GM19025 (cell line): ENCODE results near the gene PXDC1.
"Not testable (repeated sequence)": the region's sequence is repeated elsewhere in the genome, so short reads cannot be mapped to it uniquely, and the experiment has no call there.

Source experiments
- ATAC-seq: cut with Tn5 transposase; IDR thresholded peaks from one replicate; pipeline ENCODE4 v1.9.1; 2021; ENCODE audit warnings: mild to moderate bottlenecking, low read depth, moderate library complexity; ENCODE audit not compliant: unreplicated experiment

The PXDC1 gene

DNA sequence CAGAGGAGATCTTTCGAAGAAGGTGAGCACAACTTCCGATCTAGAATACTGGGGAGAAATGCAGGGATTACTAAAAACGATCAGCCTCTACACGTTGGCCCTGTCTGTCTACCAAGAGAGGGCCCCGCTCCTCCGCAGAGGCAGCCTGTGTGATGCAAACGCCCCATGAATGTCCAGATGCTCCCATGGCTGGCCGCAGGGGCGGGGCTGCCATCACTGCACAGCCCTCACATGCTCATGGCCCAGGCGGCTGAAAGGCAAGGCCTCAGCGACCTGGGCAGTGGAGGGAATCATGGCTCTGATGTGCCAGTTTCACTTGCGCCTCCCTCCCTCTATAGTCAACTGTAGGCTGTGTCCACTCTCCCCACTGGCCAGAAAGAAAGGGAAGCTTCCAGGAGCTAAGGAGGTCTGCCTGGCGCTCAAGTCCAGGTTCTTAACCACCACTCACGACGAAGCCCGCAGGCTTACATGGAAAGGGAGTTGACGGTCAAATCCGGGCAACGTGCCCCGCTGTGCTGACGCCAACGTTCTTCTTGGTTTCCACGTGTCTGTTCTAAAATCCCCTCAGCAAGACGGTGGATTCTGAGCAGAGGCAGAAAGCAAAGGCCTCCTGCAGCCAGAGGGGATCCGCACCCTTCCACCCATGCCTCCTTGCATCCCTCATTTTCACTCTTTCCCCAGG lies 14.2 kb downstream of the PXDC1 start:
- ATAC-seq: no peak

DNA sequence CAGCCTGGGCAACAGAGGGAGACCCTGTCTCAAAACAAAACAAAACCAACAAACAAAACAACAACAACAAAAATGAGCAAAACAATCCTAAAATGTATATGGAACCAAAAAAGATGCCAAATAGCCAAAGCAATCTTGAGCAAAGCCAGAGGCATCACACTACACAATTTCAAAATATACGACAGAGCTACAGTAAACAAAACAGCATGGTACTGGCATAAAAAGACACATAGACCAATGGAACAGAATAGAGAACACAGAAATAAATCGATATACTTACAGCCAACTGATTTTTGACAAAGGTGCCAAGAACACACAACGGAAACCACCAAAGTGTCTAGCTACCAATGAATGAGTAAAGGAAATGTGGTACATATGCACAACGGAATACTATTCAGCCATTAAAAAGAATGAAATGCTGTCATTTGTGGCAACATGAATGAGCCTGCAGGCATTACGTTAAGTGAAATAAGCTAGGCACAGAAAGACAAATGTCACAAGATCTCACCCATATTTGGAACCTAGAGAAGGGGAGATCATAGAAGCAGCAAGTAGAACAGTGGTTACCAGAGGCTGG lies 16.4 kb downstream of the PXDC1 start:
- ATAC-seq: no peak

DNA sequence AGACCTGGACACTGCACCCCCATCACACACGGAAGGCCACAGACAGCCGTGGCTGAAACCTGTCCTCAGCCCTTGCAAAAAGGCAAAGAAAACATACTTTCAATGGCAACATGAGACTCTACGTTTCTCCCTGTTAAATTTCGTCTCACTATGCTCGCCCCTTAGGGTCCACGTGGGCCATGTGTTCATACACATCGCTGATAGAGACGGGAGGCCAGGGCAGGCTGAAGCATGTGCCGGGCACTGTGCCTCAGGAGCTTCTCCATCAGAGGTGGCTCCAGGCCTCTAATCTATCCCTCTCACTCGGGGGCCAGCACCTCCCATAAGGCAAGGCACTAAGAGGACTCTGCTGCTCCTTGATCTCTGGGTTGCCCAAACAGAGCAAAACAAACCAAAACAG lies 17.5 kb downstream of the PXDC1 start:
- no peak for ATAC-seq

DNA sequence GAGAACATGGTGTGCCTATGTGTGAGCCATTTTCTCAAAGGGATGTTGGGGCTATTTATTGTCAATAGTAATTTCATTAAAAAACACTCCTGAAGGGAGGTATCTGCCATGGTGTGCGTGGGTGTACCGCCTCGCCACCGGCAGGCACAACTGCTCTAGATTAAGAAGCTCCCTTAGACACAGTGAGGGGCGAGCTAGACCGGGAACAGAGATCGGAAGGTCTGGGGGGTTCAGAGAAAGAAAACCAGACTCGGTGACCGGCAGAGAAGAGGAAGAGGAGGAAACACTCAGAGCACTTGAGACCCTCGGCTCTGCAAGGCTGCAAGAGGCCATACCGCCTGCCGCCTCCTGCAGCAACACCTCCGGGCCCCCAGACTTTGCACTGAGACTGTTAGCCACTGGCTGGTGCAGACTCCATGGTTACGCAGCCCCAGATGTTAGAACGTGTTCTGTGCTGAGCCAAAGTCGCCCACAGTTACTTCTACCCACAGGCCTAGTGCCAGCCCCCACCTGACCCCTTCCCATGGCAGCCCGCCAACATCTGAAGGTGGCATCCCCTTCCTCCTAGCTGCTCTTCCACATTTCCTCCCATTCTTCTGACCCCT lies 18.1 kb downstream of the PXDC1 start:
- ATAC-seq: no peak

DNA sequence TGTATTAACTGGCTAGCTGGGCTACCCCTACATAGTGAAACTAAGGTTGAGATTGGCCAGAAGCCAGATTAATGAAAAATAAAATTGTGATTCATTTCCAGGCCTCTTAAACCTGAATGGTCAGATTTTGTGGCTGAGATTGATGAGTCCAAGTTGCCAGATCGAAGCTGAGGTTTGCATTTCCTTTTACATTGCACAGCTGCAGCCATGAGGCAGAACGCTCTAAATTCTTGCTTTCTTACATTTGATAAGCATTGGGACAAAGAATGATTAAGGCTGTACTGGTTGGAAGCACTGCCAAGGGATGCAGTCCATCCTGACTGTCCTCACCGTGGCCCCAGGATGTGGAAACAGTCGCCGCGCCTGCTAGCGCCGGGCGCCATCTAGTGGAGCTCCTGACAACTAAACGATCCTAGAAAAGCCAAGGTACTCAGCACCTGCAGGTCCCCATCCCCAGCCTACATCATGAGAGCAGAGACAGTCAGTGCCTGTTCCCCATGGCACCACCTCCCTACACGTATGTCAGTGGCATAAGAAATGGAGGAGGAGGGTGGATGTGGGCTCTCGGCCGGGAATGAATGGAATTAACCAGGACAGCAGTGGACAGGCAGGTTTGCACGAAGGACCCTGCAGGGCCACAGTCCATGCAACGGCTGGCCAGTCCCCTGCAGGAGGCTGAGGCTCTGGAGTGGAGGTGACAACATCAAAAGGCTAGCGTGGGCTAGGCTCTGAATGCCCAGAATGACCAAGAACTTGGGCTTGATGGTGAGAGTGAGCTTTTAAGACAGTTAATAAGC lies 19.0 kb downstream of the PXDC1 start:
- no peak for ATAC-seq

DNA sequence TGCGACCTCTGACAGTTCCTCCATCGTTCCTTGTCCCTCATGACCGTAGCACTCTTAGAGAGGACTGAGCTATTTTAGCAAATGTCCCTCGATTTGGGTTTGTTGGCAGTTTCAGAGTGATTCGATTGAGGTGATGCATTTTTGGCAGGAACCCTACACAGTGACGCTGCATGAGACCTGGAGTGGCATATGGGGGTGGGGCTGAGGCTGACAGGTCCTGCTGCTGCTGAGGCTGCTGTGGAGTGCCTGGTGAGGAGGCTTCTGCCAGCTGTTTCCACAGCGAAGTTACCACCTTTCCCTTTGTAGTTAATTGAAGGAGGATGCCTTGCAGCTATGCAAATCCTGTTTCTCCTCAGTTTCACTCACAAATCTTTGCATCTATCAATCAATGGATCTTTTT lies 19.8 kb downstream of the PXDC1 start:
- no peak for ATAC-seq

DNA sequence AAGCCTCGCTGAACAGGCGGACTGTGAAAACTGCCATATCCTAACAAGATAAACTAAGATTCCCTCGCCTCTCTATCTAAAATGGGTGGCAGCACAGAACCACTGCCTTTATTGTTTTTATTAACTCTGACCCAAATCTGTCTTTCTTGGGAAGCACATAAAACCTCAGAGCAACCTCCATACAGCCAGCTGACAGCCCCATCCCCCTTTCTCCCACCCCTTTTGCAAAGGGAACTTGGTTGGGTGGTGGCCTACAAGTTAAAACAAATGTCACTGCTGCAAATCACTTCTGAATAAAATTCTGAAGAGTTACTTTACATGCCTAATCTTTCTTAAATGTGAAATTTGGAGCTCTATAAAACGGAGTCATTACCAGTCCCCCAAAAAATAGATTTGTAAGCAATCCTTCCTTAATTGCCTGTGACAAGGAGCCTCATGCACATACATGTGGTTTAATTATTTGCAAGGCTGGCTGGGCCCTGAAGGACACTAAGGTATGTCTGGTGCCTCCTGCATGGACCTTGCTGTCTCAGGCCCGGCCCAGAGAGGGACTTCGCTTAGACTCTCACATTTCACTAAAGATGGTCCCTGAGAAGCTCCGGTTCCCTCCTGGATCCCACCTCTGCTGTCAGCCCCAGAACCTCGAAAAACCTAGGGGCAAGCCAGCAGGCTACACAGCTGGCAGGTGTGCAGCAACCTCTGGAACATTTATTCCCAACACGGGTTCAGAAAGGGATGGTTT lies 21.7 kb downstream of the PXDC1 start:
- ATAC-seq: no peak

DNA sequence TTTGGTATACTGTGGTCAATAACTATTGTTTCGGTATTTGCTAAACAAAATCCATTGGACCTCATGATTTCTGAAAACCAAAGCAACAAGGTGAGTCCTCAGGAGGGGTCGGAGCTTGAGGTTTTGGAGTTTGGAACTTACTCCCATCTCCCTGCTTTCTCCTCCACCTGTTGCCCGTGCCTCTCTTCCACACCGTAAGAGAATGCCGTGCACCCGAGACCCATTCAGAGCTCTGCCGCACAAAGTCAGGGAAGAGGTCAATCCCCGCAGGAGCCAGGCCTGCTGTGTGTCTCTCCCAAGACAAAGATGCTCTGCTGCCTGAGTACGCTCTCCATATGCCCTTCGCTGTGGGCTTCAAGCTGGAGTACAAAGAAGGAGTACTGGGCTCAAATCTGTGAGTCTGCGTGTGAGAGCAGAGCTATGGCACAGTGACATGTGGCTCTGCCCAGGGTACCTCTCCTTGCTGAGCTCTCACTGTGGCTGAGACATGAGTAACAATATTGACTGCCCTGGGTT lies 23.9 kb downstream of the PXDC1 start:
- ATAC-seq: no peak

DNA sequence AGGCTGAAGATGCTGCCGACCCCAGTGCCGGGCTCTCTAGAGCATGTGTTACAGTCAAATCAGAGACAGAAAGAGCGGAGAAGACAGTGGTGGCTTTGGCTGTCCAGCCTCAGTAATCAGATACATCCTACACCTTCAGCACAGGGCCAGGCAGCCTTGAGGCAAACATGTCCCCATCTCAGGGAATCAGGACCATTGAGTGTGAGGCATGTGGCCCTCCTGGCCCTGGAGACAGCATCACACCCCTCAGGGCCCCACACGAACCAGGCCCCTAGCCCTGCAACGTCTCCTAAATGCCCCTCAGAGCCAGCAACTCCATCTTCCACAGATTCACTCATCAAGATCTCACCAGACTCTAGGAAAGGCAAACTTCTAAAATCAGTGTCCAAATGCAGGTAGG lies 24.5 kb downstream of the PXDC1 start:
- no peak for ATAC-seq

DNA sequence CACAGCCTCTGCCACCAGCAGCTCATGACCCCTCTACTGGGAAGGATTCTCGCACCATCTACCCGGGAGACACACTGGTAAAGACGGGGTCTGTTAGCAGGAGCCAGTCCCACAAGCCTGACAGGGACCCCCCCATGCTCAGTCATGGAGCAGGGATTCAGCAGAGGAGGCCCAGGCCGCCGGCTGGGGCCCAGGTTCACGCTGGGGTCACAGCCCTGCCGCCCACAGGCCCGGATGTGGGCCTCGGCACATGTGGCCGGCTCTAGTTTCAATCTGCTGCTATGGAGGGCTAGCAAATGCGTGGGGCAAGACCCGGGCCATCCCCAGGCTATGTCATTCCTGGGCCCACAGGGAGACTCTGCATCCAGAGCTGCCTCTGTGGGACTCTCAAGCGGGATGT lies 25.1 kb downstream of the PXDC1 start:
- ATAC-seq: no peak

DNA sequence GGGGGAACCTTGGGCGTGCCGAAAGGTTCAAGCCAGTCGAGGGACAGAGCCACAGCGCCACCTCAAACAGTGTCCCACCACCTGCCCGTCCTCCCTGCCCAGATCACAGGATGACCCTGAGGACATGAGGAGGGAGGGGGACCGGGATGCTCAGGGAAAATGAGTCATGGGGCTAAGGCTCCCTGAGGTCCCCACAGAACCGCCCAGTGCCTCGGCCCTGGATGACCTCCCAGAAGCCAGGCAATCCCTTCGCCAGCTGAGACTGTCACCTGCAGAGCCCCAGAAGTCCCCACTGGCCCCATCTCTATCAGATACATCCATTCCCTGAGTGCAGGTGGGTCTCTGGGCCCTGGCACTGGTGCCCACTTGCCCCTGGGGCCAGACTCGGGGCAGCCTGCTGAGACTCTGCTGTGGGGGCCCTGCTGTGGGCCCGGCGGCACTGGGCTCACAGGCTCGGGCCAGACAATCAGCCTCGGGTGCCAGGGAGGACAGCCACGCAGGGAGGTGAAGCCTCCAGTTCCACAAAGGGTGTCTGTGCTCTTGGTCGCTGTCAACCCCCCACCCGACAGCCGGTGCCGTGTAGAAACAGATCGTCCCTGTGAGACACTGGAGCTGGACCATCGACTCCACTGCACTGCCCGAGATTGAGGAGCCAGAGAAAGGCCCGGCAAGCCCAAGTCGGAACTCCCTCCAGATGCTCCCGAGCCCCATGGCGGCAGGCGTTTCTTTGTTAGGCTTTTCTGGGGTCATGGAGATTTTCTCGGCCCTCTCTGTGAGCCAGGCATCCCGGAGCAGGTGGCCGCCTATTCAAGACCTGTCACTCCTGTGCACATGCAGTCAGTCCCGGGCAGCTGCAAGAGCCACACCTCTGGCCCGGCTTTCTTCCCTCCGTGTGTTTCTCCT lies 26.1 kb downstream of the PXDC1 start:
- ATAC-seq: no peak

DNA sequence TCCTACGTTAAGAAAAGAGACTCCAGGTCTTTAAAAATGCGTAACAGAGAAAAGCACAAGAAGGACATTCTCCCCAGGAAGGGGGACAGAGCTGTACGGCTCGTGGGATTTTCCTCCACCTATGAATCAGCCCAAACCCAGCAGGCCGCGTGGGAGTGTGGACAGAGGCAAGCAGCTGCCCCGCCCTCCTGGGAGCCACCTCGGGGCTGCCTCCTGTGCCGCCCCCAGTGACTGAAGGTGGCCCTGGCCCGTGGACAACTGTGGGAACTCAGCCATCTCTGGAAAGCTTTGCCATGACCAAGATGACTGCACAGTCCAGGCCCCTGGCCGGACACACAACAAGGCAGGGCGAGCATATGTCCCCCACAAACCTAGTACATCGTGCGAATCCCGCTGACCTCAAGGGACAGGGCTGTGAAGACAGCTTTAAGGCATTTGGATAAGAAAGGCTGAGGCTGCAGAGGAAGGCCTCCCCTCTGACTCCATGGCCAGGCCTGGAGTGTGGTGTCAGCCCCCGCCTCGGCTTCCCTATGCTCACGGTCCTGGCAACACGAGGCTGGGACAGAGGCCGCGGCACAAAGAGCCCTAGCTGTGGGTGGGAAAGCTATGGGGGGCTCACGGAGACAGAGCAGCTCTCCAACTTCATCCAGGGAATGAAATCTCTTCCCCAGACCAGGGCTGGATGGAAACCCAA lies 26.9 kb downstream of the PXDC1 start:
- ATAC-seq: no peak

DNA sequence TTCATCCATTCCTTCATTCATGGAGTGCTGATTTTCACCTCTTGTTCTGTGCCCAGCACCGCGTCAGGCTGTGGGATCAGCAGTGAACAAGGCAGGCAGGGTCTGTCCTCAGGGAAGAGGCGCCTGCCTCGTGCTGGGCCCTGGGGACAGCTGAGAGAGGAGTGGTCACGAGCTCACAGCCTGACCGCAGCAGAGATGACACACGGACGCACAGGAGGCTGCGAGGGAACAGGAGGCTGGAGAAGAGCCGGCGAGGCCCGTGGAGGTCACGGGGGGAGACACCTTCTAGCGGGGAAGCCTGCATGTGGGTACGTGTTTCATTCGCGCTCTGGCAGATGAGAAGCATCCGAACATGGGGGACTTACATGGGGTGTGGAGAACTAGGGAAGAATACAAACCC lies 27.5 kb downstream of the PXDC1 start:
- no peak for ATAC-seq

DNA sequence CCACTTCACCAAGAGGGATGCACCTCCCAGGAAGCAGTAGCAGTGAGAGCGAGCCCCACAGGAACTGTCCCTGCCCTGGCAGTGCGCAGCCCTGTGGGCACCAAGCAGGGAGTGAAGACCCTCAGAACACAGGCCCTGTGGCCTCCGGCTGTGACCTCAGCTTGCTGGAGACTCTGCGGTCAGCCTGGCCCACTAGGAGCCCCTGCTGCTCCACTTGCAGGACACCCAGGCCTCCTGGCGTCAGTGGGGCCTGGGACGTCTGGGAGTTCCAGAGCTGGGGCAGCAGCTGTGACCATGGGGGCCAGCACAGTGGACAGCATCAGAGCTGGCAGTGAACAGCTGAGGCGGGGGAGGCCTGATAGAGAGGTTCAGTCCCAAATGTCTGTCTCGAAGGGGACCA lies 28.3 kb downstream of the PXDC1 start:
- no peak for ATAC-seq

DNA sequence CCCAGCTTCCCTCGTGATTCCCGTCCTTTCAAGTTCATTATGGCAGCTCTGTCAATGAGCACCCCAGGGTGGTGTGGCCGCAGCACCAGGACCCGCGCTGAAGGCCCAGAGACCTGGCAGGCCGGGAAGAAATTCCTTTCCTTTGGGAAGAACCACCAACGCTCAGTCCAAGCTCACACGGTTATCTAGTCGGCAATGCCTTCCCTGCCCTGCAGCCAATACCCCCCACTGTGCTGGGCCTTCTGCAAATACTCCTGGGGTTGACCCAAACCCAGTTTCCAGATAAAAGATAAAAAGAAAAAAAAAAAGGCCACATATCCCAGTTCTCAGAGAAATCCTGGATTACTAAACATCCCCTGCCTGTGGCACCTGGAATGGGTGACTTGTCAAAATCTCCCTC lies 28.7 kb downstream of the PXDC1 start:
- ATAC-seq: no peak

DNA sequence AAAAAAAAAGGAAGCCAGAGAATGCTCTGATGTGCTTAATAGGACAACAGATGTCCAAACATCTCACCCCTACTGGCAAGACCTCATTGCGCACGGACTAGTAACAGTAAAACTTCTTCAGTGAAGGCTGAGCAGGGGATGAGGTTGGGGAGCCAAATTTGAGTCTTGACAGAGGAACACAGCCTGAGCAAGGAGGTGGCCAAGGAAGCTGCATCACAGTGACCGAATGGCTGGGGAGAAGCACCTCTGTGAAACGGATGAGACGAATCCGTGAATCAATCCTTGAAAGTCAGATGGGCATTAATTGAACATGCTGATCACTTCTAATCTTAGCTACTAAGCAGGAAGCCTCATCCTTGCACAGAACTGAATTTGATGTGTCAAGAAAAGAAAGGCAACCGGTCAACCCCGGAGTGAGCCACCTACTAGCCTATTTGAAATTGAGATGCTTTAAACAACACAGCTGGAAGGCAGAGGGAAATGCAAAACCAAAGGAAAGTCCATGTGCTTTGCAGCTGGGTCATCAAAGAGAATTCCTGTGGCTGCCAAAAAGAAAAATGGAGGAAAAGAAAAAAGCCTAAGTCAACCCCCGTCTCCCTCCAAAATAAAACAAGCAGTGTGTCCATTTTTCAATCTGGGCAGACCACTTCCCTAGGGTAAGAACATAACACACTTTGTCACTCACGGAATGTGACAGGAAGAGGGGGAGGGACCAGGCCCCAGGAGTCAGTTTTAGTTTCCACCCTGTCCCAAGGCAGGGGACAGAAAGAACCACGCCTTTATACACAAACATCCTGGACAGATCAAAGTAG lies 29.5 kb downstream of the PXDC1 start:
- no peak for ATAC-seq

DNA sequence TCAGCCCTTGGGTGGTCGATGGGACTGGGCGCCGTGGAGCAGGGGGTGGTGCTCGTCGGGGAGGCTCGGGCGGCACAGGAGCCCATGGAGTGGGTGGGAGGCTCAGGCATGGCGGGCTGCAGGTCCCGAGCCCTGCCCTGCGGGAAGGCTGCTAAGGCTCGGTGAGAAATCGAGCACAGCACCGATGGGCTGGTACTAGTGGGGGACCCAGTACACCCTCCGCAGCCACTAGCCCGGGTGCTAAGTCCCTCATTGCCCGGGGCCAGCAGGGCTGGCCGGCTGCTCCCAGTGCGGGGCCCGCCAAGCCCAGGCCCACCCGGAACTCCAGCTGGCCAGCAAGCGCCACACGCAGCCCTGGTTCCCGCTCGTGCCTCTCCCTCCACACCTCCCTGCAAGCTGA lies 30.7 kb downstream of the PXDC1 start:
- not testable (repeated sequence) for ATAC-seq
